GF-D8 (cell line): ENCODE data around the gene NUCB2.

ENCODE experiments used
- DNase-seq: peaks from one replicate; lab custom pipeline; 2025; lab: John Stamatoyannopoulos, UW

NUCB2 gene

DNA sequence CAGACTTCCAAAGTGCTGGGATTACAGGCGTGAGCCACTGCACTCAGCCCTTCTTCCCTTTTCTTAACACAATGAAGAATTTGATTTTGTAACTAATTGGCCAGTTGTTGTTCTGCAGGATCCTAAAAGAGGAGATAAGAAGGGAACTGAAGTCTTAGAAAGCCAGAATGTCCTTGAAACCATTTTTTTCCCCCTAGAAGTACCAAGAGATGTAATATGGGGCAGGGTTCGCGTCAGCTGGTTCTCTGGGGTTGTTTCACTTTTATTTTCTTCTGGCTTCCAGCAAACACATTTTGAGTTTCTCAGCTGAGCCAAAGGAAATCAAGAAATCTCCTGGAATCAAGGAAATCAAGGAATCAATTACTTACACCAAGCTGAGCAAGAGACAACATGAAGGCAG, 7.6 kb upstream of the NUCB2 start:
- DNase-seq = no peak

GRCh38 chr11:17272801-17273200, 3.7 kb upstream of the NUCB2 start:
- DNase-seq = peak; percentile 6

- no peak for DNase-seq
These were observed 3.3 kb upstream of the NUCB2 start for GRCh38 chr11:17273211-17273610.

DNA sequence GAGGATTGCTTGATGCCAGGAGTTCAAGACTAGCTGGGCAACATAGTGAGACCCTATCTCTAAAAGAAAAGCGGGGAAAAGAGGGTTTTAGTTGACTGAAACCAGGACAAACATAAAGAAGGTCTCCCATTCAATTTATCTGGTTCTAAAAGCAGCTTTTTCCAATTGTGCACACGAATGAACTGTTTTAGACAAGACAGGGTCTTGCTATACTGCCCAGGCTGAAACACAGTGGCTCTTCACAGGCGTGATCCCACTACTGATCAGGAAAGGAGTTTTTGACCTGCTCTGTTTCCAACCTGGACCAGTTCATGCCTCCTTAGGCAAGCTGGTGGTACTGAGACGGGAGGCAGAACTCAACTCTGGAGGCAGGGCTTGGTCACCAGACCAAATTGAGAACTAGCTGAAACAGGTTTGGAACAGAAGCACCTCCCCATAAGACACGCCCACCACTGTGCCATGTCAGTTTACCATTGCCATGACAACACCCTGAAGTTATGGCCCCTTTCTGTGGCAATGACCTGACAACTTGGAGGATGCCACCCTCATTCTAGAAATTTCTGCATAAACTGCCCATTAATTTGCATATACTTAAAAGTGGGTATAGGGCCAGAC, 2.8 kb upstream of the NUCB2 start:
- DNase-seq = no peak

DNA sequence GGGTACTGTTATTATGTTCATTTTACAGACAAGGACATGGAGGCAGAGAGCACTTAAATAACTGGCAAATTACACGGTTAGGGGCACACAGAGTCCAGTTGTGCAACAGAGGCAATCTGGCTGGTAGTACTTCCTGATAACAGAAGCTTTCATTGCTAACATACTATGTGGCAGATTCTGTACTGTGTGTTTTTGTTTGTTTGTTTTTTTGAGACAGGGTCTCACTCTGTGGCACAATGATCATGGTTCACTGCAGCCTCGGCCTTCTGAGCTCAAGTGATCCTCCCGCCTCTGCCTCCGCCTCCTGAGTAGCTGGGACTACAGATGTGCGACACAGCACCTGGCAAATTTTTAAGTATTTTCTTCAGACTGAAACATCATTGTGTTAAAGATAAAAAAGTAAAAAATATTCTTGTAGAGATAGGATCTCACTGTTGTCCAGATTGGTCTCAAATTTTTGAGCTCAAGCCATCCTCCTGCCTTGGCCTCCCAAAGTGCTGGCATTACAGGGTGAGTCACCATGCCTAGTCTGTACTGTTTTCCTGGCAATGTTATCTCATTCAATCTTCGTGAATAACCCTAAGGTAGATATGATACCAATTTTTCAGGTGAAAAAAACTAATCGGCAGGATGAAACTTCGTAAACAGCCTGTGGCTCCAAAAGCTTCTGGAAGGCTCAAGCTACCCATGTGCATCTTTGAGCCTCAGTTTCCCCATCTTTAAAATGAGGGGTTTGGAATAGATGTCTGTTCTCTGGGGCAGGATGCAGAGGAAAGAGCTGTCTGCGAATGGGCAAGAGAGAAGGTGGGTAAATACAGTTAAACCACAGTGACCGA, 921 bp upstream of the NUCB2 start:
- peak; percentile 46 for DNase-seq

- peak; percentile 69 for DNase-seq
These were observed 565 bp downstream of the NUCB2 start for GRCh38 chr11:17277024-17277584.

DNA sequence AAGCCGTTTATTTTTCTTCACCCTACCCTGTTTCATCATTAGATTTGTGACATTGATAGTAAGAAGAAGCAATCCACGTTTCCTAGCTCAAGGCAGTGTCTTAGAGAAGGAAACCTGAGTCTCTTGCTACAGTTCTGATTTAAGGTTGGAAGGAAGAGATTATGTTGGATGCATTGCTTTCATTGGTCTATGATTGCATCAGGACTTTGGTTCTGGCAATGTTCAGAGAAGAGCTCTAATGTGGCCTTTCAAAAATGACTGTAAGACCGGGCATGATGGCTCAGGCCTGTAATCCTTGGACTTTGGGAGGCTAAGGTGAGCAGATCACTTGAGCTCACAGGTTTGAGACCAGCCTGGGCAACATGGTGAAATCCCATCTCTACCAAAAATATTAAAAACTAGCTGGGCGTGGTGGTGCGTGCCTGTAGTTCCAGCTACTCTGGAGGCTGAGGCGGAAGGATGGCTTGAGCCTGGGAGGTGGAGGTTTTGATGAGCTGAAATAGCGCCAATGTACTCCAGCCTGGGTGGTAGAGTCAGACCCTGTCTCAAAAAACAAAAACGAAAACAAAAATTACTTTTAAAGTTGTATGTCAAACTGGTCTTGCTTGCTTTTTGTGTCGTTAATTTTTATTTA, 4.1 kb downstream of the NUCB2 start:
- DNase-seq = peak; percentile 36

GRCh38 chr11:17286332-17286731, 9.8 kb downstream of the NUCB2 start:
- DNase-seq = no peak

GRCh38 chr11:17287058-17287457, 10.5 kb downstream of the NUCB2 start:
- DNase-seq = no peak

DNA sequence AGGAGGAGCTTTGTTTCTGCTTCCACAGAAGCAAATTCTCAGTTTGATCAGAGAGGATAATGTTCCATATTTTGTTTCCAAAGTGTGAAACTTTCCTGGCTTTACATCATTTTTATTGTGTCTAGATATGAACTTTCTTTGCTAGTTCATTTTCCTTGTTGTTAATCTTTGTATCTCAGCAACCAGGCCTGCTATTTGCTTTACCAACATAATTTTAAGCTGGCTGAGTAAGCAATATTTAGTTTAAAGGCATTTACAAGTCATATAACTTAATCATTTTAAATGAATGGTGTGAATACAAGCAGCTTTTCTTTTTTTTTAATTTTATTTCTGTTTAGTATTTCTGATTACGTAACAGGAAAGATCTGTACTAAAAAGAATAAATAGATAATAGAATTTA, 15.2 kb downstream of the NUCB2 start:
- DNase-seq = no peak

DNA sequence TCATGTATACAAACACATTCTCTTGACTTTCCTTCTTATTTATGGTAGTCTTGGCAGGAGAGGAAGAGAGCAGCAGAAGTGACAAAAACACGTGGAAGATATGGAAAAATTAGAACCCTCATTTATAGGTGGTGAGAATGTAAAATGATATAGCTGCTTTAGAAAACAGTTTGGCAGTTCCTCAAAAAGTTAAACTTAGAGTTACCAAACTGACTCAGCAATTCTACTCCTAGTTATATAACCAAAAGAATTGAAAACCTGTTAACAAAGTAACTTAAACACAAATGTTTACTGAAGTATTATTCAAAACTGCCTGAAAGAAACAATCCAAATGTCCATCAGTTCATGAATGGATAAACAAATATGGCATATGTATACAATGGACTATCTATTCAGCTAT, 16.8 kb downstream of the NUCB2 start:
- DNase-seq = no peak

DNA sequence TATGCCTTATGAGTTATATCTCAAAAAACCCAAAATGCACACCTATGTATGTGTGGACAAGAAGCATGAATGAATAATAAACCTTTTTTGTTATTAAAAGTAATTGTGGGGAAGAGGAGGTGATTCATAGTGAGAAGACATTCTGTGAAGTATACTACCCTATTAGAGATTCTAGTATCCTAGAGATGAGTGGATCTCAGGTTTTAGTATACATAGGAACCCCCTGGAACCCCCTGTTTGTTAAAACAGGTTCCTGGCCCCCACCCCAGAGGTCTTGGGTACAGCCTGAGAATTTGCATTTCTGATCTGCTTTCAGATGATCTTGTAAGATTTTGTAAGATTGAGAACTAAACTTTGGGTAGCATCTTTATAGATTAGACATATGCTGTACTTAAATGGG, 17.5 kb downstream of the NUCB2 start:
- DNase-seq = no peak

DNA sequence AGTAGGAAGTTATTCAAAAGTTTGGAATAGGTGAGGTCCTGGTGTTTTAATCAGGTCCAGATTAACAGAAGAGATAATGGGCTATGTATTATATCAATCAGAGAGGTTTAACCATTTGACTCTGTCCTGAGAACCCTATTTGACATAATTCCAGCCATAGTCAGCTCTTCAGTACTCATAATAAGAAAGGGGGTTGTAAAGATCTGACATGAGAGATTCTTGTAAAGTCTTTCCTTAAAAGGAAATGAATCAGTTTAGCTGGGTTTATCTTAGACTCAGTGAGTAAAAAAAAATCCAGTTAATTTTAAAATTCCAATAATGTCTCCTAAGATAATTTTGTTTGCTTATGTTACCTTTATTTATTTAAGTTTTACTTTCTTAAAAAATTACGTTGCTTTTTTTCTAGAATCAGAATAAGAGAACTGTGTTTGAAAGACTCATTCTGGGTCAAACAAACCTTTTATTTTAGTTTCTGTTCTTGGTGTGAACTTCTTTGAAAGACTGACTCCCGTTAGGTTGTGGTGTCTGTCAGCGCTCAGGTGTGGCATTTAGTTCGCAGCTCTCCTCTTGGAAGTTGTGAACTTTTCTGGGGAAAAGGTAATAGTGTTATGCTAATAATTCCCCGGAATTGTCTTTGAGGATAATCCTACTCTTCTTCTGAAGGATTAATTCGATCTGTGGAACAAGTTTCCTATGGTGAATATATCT, 20.5 kb downstream of the NUCB2 start:
- DNase-seq = no peak

DNA sequence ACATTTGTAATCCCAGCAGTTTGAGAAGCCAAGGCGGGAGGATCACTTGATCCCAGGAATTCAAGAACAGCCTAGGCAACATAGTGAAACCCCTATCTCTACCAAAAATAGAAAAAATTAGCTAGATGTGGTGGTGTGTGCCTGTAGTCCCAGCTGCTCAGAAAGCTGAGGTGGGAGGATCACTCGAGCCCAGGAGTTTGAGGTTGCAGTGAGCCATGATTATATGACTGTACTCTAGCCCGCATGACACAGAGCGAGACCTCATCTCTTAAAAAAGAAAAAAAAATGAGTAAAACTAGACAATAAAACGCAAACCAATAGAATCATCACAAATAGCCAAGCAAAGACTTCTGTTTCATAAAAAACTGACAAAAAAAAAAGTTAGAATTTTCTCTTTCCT, 21.8 kb downstream of the NUCB2 start:
- DNase-seq = no peak

DNA sequence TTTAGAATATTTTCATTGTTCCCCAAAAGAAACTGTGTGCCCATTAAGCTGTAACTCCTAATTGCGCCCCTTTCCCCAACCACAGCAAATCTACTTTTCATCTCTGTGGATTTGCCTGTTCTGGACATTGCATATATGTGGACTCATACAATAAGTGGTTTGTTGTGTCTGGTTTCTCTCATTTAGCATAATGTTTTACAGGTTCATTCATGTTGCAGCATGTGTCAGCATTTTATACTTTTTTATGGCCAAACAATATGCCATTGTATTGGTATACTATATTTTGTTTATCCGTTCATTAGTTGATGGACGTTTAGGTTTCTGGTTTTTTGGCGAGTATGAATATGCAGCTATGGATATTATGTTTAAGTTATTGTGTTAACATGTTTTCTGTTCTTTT, 23.8 kb downstream of the NUCB2 start:
- no peak for DNase-seq

DNA sequence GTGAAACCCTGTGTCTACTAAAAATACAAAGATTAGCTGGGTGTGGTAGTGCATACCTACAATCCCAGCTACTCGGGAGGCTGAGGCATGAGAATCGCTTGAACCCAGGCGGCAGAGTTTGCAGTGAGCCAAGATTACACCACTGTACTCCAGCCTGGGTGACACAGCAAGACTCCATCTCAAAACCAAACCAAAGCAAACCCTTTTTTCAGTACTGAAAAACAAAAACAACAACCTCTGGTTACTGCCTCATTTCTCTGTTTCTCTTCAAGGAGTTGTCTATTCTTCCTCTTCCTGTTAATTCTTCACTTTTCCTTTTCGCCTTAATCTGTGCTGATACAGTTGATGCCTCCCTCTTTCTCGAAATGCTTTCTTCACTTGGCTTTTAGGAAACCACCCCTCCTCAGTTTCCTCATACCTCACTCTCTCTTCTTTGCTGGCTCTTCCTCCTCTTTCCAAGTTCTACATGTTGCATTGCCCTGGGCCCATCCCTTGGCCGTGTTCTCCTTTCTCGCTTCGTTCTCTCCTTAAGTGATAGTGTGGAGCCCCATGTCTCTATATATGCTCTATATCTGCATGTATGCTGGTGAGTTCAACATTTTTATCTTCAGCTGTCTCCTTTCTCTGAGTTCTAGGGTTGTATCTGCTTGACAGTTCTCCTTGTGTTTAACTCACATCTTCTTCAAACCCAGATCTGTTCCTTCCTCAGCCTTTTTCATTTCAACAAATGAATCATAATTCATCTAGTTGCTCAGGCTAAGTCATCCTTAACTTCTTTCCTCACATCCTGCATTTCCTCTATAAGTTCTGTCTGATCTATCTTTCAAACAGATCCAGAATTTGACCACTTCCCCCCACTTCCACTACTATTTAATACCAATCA, 37.1 kb downstream of the NUCB2 start:
- no peak for DNase-seq

GRCh38 chr11:17314232-17314547, 37.7 kb downstream of the NUCB2 start:
- DNase-seq = no peak

GRCh38 chr11:17314904-17315426, 38.4 kb downstream of the NUCB2 start:
- DNase-seq = no peak

DNA sequence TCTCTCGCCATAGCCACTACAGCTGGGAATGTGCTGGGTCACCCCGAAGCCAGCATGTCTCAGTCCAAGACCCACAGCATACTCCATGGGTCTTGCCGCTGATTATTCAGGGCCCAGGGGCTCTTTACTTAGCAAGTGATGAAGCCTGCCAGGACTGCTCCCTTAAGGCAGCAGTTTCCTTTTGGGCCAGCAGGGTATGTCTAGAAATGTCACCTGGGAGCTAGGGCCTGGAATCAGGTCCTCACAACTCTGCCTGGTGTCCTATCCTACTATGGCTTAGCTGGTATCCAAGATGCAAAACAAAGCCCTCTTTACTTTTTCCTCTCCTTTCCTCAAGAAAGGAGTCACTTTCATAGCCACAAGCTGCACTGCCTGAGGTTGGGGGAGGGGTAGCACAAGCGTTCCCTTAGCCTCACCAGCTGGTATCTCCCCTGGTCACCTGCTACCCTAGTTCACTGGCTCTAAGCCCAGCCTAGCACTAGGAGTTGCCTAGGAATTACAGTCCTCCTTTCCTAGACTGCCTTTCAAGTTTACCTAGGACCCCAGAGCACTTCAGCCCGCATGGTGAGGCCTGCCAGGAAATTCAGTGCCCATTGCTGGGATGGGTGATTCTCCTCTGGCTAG, 52.4 kb downstream of the NUCB2 start:
- DNase-seq = no peak

- no peak for DNase-seq
These were observed 55.1 kb downstream of the NUCB2 start for GRCh38 chr11:17331669-17332068.
